ENCODE measurements around the gene CMPK2. TPM values are rescaled to one million over a fixed set of nuclear protein-coding genes. Genes with fewer than 3 reads are reported as not detected.

Gene CMPK2
- 0.73 and 1.4 TPM in 2 replicates for total RNA-seq

DNA sequence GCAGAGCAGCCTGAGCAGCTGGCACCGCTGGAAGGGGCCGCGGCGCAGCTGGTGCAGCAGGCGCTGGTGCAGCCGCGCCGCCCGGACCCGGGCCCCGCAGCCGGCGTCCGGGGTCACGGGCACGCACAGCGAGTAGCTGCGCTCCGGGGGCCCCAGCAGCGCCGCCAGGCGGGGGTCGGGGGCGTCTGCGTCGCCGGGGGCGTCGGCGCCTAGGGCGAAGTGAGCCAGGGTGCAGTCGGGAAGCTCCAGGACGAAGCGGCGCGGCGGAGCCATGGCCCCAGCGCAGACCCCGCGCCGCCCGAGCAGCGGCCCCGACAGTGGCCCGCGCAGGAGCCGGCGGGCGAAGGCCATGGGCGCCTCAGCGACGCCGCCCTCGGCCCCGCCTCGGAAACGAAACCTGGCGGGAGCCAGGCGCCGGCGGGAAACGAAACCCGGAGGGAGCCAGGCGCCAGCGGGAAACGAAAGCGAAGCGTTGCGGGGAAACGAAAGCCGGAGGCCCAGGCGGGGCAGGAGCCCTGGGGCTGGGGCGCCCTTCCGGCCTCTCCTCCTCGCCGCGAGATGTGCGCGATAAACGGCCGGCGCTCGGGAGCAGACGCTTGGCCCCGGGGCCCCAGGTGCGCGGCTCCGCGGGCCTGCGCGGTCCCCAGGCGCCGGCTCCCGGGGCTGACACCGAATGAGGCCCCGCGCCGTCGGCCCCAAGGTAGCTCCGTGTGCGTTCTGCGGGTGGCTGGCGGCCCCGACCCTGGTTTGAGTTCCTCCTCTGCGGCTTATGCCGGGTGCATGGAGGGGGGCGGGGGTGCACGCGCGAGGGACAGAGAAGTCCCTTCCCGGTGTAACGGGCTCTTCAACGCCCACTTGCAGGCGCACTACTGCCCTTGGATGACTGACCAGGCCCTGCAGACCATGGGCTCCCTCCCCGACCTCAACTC is at the start of gene CMPK2:
TSS of gene CMPK2 (minus strand) at position 562 of the 929 bp plus-strand sequence. CDS start at position 351, 211 bp downstream.

DNA sequence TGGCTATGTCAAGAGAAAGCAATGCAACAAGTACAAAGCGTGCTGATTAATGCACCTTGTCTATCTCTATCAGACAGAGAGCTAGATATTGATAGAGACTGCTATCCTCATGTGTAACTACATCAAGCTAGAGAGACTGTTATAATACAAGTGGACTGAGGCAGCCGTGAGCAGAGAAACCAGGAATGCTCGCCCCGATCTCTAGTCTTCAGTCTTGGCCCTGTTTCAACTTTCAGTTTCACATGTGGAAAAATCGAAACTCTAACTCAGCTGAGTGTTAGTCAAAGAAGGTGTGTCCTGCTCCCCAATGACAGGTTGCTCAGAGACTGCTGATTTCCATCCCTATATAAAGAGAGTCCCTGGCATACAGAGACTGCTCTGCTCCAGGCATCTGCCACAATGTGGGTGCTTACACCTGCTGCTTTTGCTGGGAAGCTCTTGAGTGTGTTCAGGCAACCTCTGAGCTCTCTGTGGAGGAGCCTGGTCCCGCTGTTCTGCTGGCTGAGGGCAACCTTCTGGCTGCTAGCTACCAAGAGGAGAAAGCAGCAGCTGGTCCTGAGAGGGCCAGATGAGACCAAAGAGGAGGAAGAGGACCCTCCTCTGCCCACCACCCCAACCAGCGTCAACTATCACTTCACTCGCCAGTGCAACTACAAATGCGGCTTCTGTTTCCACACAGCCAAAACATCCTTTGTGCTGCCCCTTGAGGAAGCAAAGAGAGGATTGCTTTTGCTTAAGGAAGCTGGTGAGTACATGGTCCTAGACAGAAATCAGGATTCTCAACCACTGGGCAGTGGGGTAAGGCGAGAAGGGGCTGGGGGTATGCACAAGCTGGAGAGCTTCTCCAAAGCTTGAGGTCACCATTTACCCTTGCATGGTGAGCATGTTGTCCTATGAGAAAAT is 11.9 kb upstream of the CMPK2 start, which contains the start of gene RSAD2:
TSS of gene RSAD2 (plus strand) at position 376 of the 903 bp plus-strand sequence. CDS start at position 400, 24 bp downstream.

Other genes with a start within 250 kb of the CMPK2 start
- 0.37 and 0.39 TPM in 2 replicates for gene RSAD2, start 11.9 kb upstream of the CMPK2 start, total RNA-seq
- gene RNF144A, start 51.5 kb upstream of the CMPK2 start, total RNA-seq = 6.8 and 14.0 TPM in 2 replicates

Measured in subcutaneous preadipocyte (primary cell).